H9 (cell line): Measurements from ENCODE around the gene ST6GALNAC3. TPM values are rescaled to one million over a fixed set of nuclear protein-coding genes. Genes with fewer than 3 reads are reported as not detected.

Experiments used
- DNase-seq: peaks from one replicate; pipeline ENCODE4 v3.0.0-alpha.2; 2017
- H2AFZ ChIP-seq: one replicate; pipeline ENCODE4 v1.6.1; 2013; ENCODE audit warnings: mild to moderate bottlenecking, low read length, control low read depth, moderate library complexity
- H2AK5ac ChIP-seq: 2 replicates; pipeline ENCODE4 v1.6.1; 2013; ENCODE audit warnings: low read length, control low read depth, mixed read lengths; ENCODE audit not compliant: insufficient read length
- H2BK120ac ChIP-seq: one replicate; pipeline ENCODE4 v1.6.1; 2013; ENCODE audit warnings: low read depth, mild to moderate bottlenecking, low read length, control low read depth, inconsistent platforms; ENCODE audit not compliant: poor library complexity, severe bottlenecking
- H2BK12ac ChIP-seq: 2 replicates; pipeline ENCODE4 v1.6.1; 2013; ENCODE audit warnings: low read length, control low read depth, mixed read lengths, low read depth; ENCODE audit not compliant: insufficient read length
- H2BK15ac ChIP-seq: 2 replicates; pipeline ENCODE4 v1.6.1; 2013; ENCODE audit warnings: low read depth, low read length, control low read depth
- H2BK20ac ChIP-seq: one replicate; pipeline ENCODE4 v1.6.1; 2013; ENCODE audit warnings: low read depth, mild to moderate bottlenecking, low read length, control low read depth, inconsistent platforms; ENCODE audit not compliant: poor library complexity, severe bottlenecking
- H2BK5ac ChIP-seq: 2 replicates; pipeline ENCODE4 v1.6.1; 2013; ENCODE audit warnings: low read length, control low read depth, mixed read lengths; ENCODE audit not compliant: insufficient read length
- H3K14ac ChIP-seq: 2 replicates; pipeline ENCODE4 v1.6.1; 2013; ENCODE audit warnings: low read length, control low read depth; ENCODE audit not compliant: insufficient read depth
- H3K18ac ChIP-seq: 2 replicates; pipeline ENCODE4 v1.6.1; 2013; ENCODE audit warnings: low read depth, mild to moderate bottlenecking, mixed read lengths, low read length, control low read depth; ENCODE audit not compliant: insufficient read length
- H3K23ac ChIP-seq: 2 replicates; pipeline ENCODE4 v1.6.1; 2013; ENCODE audit warnings: low read length, control low read depth, mixed read lengths, low read depth; ENCODE audit not compliant: insufficient read length
- H3K23me2 ChIP-seq: 2 replicates; pipeline ENCODE4 v1.6.1; 2013; ENCODE audit warnings: low read depth, mild to moderate bottlenecking, mixed read lengths, low read length, control low read depth; ENCODE audit not compliant: insufficient read length, poor library complexity, severe bottlenecking
- H3K27ac ChIP-seq: 2 replicates; pipeline ENCODE4 v1.5.1; 2013; ENCODE audit warnings: low read length, control low read depth, mixed read lengths, low read depth; ENCODE audit not compliant: insufficient read length
- H3K27me3 ChIP-seq: 2 replicates; pipeline ENCODE4 v1.6.1; 2013; ENCODE audit warnings: low read length, control low read depth, inconsistent platforms; ENCODE audit not compliant: insufficient read depth
- H3K4ac ChIP-seq: 2 replicates; pipeline ENCODE4 v1.6.1; 2013; ENCODE audit warnings: low read depth, mild to moderate bottlenecking, control low read depth, inconsistent platforms, low read length, moderate library complexity
- H3K4me1 ChIP-seq: 2 replicates; pipeline ENCODE4 v1.6.1; 2013; ENCODE audit warnings: low read length, control low read depth, inconsistent platforms; ENCODE audit not compliant: insufficient read depth
- H3K4me2 ChIP-seq: 2 replicates; pipeline ENCODE4 v1.6.1; 2013; ENCODE audit warnings: low read length, control low read depth, mixed read lengths; ENCODE audit not compliant: insufficient read length, insufficient read depth
- H3K56ac ChIP-seq: 2 replicates; pipeline ENCODE4 v1.6.1; 2013; ENCODE audit warnings: low read depth, mild to moderate bottlenecking, mixed read lengths, low read length, control low read depth; ENCODE audit not compliant: insufficient read length
- H3K79me1 ChIP-seq: 2 replicates; pipeline ENCODE4 v1.6.1; 2013; ENCODE audit warnings: low read depth, mild to moderate bottlenecking, moderate library complexity, low read length, control low read depth, inconsistent platforms; ENCODE audit not compliant: insufficient read depth, poor library complexity, severe bottlenecking
- H3K79me2 ChIP-seq: 2 replicates; pipeline ENCODE4 v1.6.1; 2013; ENCODE audit warnings: low read length, control low read depth, inconsistent platforms; ENCODE audit not compliant: insufficient read depth
- H3K9ac ChIP-seq: 2 replicates; pipeline ENCODE4 v1.6.1; 2013; ENCODE audit warnings: low read length, control low read depth, mixed read lengths; ENCODE audit not compliant: insufficient read length; ENCODE audit errors: extremely low read depth
- H3K9me3 ChIP-seq: one replicate; pipeline ENCODE4 v1.6.1; 2013; ENCODE audit warnings: low read depth, low read length, inconsistent platforms; ENCODE audit not compliant: control insufficient read depth
- H3T11ph ChIP-seq: one replicate; pipeline ENCODE4 v1.6.1; 2013; ENCODE audit warnings: mild to moderate bottlenecking, low read length, control low read depth, inconsistent platforms
- H4K20me1 ChIP-seq: one replicate; pipeline ENCODE4 v1.6.1; 2013; ENCODE audit not compliant: control insufficient read depth, insufficient read length, insufficient read depth
- H4K5ac ChIP-seq: 2 replicates; pipeline ENCODE4 v1.6.1; 2013; ENCODE audit warnings: low read depth, mild to moderate bottlenecking, mixed read lengths, low read length, control low read depth; ENCODE audit not compliant: insufficient read length
- H4K8ac ChIP-seq: replicated peaks from 2 replicates; pipeline ENCODE4 v1.6.1; 2013; ENCODE audit warnings: low read length, control low read depth, mixed read lengths, low read depth; ENCODE audit not compliant: insufficient read length
- H4K91ac ChIP-seq: 2 replicates; pipeline ENCODE4 v1.6.1; 2013; ENCODE audit warnings: low read depth, mild to moderate bottlenecking, moderate library complexity, mixed read lengths, low read length, control low read depth; ENCODE audit not compliant: insufficient read length
- H3K27ac Mint-ChIP-seq, 3 experiments: 2 replicates in 2 of 3; 3 replicates in 1 of 3; pipeline ENCODE4 v1.8.0; 2020 to 2021; ENCODE audit warnings: mixed read lengths in 3 of 3, mild to moderate bottlenecking in 1 of 3, moderate library complexity in 1 of 3
- H3K27me3 Mint-ChIP-seq: 2 replicates; pipeline ENCODE4 v1.8.0; 2021; ENCODE audit warnings: low read depth, mild to moderate bottlenecking, moderate library complexity, mixed read lengths
- H3K36me3 Mint-ChIP-seq, 3 experiments: 2 replicates in 2 of 3; 3 replicates in 1 of 3; pipeline ENCODE4 v1.8.0; 2020 to 2021; ENCODE audit warnings: low read depth in 3 of 3, mixed read lengths in 3 of 3; ENCODE audit not compliant: insufficient read depth in 1 of 3
- H3K4me1 Mint-ChIP-seq, 2 experiments: 2 replicates each; pipeline ENCODE4 v1.8.0; 2020; ENCODE audit warnings: mixed read lengths in 2 of 2
- H3K4me3 Mint-ChIP-seq, 2 experiments: 2 replicates in 1 of 2; 3 replicates in 1 of 2; pipeline ENCODE4 v1.8.0; 2020 to 2021; ENCODE audit warnings: mild to moderate bottlenecking in 2 of 2, mixed read lengths in 2 of 2, moderate library complexity in 1 of 2
- H3K9me3 Mint-ChIP-seq, 2 experiments: 2 replicates in 1 of 2; 3 replicates in 1 of 2; pipeline ENCODE4 v1.8.0; 2020; ENCODE audit warnings: mild to moderate bottlenecking in 2 of 2, mixed read lengths in 2 of 2, moderate library complexity in 1 of 2
- CTCF ChIP-seq: fragments of 200-600 bp; sonication (generic); conservative IDR thresholded peaks from 3 replicates; pipeline ENCODE4 v1.8.0; 2021; ENCODE audit warnings: antibody characterized with exemption, mild to moderate bottlenecking
- WGBS: extraction: QIAGEN DNeasy Blood & Tissue Kit; methylation state at CpG from one replicate; pipeline ENCODE4 v1.1.7; 2013; ENCODE audit warnings: missing lambda C conversion rate, low lambda C conversion rate, mixed read lengths; ENCODE audit not compliant: insufficient read length; ENCODE audit errors: extremely low coverage; 5-methylcytosine and 5-hydroxymethylcytosine counted together
- total RNA-seq: library from RNA; stranded (reverse); gene quantifications from 2 replicates; pipeline ENCODE4 v1.2.1, GENCODE V29; 2021

The ST6GALNAC3 gene
- total RNA-seq, 1 experiment from 2014 or later, result 11.2 TPM

- Mint-ChIP-seq H3K4me3 (no peak overlapping the region), H3K36me3 (peaks cover 0 to 36% (median 27%) of the 10 kb centered on the region in 3 experiments; a peak in 6 of 7 replicates), H3K4me1 (peaks cover 0 to 2% of the 10 kb centered on the region in 2 experiments; a peak in 2 of 4 replicates), H3K27ac (peak overlapping the region in 1 of 3 experiments; percentile 45; a peak in 1 of 7 replicates), H3K27me3 (no peaks in the 10 kb centered on the region), H3K9me3 (peaks cover 14 to 30% of the 10 kb centered on the region in 2 experiments)
- H3K56ac ChIP-seq, result no peak overlapping the region
- H2BK15ac ChIP-seq, result no peak overlapping the region
- H3K23ac ChIP-seq, result no peak overlapping the region
- H3K23me2 ChIP-seq, result no peaks in the 10 kb centered on the region
- H4K20me1 ChIP-seq, result no peaks in the 10 kb centered on the region
- DNase-seq, result no peak
- H3K4me1 ChIP-seq, result no peaks in the 10 kb centered on the region
- H2BK5ac ChIP-seq, result no peak overlapping the region
- no peaks in the 10 kb centered on the region for H3K9me3 ChIP-seq
- no peak overlapping the region for H3K4me2 ChIP-seq
- no peak overlapping the region for H2BK120ac ChIP-seq
- no peak overlapping the region for H2BK20ac ChIP-seq
- no peak overlapping the region for H4K8ac ChIP-seq
- H2AK5ac ChIP-seq, result no peak overlapping the region
- no peaks in the 10 kb centered on the region for H3K79me2 ChIP-seq
- H3T11ph ChIP-seq, result no peak overlapping the region
- H3K18ac ChIP-seq, result no peak overlapping the region
- WGBS, result no CpG with 5 or more reads among the region's 2 CpGs
- H3K9ac ChIP-seq, result no peak overlapping the region
- no peak overlapping the region for H2AFZ ChIP-seq
- H3K14ac ChIP-seq, result 0 out of 2 replicates have a peak overlapping the region, but pooled peaks have one; percentile 39
- H3K79me1 ChIP-seq, result no peaks in the 10 kb centered on the region
- H4K5ac ChIP-seq, result no peak overlapping the region
- TF ChIP-seq CTCF, result no peak
- H3K27ac ChIP-seq, result no peak overlapping the region
- no peak overlapping the region for H2BK12ac ChIP-seq
- no peaks in the 10 kb centered on the region for H3K27me3 ChIP-seq
- H4K91ac ChIP-seq, result no peak overlapping the region
- H3K4ac ChIP-seq, result no peak overlapping the region
Observed at GRCh38 chr1:76170084-76170483, 95.5 kb downstream of the ST6GALNAC3 start.
